ENCODE results near the gene NOS1AP.

NOS1AP gene

GRCh38 chr1:162090378-162090777 is 20.9 kb downstream of the NOS1AP start:
- no peak for DNase-seq (ENCODE audit: low read depth)

DNA sequence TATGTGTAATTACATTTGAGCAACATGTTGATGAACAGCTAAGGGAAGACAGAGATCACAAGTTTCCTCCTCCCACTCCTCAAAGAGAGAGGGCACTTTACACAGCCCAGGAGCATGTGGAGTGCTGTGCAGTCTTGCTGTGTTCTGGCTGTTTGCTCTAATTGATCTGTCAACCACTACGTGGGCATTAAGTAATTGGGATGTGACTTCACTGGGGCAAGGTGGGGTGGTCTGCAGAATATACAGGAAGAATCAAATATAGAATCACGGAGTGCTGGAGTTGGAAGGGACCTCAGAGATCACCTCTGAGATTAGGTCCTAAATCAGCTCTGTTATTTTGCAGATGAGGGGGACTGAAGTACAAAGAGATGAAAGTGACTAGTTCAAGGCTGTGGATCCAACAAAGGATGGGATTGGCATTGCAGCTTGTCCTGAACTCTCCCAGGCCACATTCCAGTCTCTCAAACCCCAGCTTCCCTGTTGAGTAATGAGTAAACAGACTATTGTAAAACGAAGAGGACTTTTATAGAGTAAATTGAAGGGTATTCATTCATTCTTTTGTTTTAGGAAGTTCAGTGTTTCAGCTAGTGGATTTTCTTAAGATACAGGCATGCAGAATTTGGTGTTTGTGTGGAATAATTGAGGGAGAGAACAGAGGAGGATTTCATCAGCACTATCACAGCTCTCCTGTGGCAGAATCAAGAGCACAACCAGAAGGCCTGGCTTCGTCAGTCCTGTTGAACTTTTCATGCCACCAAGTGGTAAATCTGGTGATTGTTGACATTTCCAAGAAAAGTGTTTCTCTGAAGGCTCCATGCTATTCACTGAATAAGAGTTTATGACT is 22.4 kb downstream of the NOS1AP start:
- no peak for DNase-seq (ENCODE audit: low read depth)

DNA sequence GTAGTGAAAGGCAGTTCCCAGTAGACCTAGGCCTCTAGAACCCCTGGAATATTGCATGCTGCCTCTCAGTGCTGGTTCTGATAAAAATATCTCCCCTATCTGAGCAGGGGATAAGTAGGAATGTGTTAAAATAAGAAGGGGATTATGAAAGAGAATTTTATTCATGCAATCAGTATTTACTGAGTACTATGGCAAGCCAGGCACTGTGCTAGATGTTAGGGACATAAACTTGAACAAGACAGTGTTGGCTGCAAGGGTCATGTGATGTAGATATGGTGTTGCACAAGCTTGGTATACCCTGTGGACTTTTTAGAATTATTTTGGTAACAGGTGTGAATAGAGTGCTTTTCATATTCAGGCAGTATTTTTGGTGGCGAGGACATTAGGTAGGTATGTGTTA is 23.6 kb downstream of the NOS1AP start:
- no peak for DNase-seq (ENCODE audit: low read depth)

DNA sequence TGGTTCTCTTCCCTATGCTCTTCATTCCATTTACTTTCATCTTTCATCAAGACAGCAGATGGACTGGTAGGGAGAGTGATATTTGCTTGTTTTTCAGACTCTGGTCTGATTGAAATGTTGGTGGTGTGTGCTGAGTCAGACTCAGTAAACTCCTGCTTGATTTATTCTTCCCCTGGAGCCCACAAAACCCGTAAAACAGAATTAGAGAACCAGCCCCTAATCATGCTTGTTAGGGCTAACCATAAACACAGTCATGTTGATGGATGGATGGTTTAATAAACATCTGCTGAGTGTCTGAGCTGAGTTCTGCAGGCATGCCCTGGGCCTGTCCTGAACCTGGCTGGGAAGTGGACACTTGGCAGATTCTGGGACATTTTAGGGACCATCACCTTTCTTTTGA is 24.8 kb downstream of the NOS1AP start:
- DNase-seq (ENCODE audit: low read depth) = peak; percentile 22

DNA sequence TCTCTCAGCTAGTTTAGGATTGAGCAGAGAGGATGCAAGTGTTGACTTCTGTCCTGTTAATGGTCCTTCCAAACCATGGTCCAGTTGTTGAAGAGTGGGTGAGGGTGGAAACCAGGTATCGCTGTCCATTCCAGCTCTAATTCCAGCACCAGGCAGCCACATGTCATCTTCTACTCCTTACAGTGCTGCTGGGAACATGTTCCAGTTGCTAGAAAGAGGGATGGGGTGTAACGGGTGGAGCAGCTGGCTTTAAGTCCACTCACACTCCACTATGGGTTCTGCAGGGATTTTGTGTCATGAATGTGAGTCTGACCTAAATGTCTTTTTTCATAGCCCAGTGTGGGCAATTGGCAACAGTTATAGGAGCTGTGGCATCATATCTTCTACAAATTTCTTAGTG is 25.2 kb downstream of the NOS1AP start:
- no peak for DNase-seq (ENCODE audit: low read depth)

- DNase-seq (ENCODE audit: low read depth) = no peak
Measured at GRCh38 chr1:162107911-162108310, 38.4 kb downstream of the NOS1AP start.

DNA sequence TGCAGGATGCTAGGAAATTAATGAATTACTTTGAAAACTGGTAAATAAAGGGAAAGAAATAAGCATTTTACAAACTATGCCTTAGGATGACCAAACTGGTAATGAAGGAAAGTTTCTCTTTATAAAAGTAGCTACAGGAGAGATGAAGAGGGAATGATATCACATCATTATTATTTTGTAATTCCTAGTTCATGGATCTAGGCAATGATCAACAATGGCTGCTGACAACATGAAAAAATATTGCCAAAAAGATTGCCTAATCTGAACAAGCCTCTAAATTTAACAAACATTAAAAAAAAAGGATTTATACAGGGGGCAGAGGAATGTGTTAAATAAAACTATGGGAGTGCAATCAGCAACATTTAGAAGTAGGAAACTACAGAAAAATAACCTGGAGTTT is 38.9 kb downstream of the NOS1AP start:
- DNase-seq (ENCODE audit: low read depth) = no peak

DNA sequence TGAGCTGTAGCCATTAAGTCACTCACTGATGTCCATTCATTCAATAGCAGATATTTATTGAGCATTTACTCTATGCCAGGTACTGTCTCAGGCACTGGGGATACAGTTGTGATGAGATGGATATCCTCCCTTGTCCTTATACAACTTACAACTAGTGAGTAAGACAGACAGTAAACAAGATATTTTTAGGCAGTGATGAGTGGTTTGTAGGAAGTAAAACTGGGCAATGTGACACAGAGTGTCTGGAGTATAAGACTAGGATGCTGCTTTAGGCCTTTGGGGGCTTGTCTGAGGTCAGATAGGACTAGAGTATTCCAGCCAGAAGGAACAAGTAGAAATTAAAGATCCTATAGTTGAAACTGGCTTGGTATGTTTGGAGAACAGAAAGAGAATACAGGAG is 41.4 kb downstream of the NOS1AP start:
- DNase-seq (ENCODE audit: low read depth) = no peak

GRCh38 chr1:162111572-162111971 is 42.1 kb downstream of the NOS1AP start:
- no peak for DNase-seq (ENCODE audit: low read depth)

DNA sequence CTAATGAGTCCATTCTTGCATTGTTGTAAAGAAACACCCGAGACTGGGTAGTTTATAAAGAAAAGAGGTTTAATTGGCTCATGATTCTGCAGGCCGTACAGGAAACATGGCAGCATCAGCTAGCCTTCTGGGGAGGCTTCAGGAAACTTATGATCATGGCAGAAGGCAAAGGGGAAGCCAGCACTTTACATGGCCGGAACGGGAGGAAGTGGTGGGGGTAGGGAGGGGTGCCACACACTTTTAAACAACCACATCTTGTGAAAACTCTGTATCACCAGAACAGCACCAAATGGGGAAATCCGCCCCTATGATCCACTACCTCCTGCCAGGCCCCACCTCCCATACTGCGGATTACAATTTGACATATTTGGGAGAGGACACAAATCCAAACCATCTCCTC is 43.9 kb downstream of the NOS1AP start:
- no peak for DNase-seq (ENCODE audit: low read depth)

- no peak for DNase-seq (ENCODE audit: low read depth)
Measured at GRCh38 chr1:162117039-162117774, 47.7 kb downstream of the NOS1AP start.

DNA sequence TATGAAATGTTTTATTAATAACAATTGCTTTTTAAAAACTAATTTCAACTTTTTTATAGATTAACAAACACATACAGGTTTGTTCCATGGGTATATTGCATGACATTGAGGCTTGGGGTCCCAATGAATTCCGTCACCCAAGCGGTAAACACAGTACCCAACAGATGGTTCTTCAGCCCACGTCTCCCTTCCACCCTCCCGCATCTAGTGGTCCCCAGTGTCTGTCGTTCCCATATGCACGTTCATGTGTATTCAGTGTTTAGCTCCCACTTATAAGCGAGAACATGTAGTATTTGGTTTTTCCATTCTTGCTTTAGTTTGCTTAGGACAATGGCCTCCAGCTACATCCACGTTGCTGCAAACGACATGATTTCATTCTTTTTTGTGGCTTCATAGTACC is 48.6 kb downstream of the NOS1AP start:
- DNase-seq (ENCODE audit: low read depth) = no peak

- DNase-seq (ENCODE audit: low read depth) = no peak
Measured at GRCh38 chr1:162128693-162129356, 59.3 kb downstream of the NOS1AP start.

DNA sequence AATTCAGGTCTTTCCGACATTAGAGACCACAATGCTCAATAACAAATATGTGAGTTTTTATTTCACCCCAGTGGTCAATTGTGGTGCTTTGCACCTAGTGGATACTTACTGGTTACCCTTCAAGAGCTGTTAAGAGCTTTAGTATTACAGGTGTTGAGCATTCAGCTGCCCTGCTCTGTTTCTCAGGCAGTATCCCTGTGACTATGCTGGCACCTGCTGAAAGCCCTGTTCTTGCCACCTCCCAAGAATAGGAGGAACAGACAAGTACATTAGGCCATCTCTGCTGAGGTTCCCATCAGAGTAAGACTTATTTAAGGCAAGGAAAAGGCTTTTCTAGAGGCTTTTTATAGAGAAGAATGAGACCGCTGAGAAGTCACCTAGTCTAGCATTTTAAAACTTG is 60.8 kb downstream of the NOS1AP start:
- no peak for DNase-seq (ENCODE audit: low read depth)

DNA sequence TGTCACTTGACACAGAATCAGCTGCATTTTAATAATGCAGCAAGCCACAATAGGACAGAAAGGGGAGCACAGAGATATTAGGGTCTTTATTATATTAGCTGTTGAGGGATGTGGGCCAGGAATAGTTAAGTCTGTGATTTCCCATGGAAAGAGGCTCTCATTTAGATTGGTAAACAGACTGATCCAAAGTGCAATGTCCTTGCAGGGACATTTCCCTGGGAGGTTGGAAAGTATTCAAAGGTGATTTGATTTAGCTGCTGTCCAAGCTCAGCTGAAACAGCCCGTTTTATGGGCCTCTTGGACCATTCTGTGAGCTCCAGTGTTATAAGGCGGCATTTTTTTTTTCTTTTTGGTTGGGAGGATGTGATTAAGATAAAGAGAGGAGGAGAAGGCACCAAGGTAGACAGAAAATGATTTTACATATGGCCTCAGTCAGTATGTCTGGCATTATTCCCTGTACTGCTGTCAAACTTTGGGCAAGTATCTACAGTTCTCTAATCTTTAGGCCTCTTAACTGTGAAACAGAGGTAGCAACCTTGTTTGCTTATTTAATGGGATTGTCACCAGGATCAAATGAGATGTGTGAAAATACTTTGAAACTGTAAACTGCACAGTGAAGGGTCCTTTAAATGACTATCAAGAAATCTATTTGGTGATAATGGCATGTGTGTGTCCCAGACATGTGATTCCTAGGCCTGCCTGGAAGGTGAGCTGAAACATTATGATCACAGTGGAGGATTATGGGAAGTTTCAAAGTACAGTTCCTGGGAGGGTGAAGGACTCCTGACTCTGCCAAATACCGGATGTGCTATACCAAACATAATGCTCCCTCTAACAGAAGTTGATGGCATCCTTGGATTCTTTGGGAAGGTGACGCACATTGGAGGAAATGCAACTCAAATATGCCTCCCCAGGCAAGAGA is 62.2 kb downstream of the NOS1AP start:
- DNase-seq (ENCODE audit: low read depth) = no peak

DNA sequence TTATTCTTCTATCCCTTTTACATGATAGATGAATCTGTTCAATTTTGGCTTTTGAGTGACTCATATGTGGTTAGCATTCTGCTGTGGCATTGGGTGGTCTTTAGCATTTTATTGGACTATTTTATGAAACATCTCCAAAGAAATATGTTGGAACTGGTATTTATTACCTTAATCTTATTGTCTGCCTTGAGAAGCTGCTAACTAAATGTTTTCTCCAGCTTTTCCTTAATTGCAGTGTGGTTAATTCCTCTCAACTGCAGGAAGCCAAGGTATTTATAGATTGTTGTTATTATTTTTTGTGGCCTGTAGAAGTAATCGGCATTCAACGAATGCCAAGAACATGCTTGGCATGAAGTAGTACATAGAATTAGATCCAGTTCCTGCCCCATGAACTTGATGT is 64.1 kb downstream of the NOS1AP start:
- peak; percentile 58 for DNase-seq (ENCODE audit: low read depth)

- no peak for DNase-seq (ENCODE audit: low read depth)
Measured at GRCh38 chr1:162134646-162135045, 65.2 kb downstream of the NOS1AP start.

GRCh38 chr1:162135271-162135775 is 65.8 kb downstream of the NOS1AP start:
- DNase-seq (ENCODE audit: low read depth) = no peak

- peak; percentile 51 for DNase-seq (ENCODE audit: low read depth)
Measured at GRCh38 chr1:162136760-162137159, 67.3 kb downstream of the NOS1AP start.

GRCh38 chr1:162137179-162137960 is 67.9 kb downstream of the NOS1AP start:
- no peak for DNase-seq (ENCODE audit: low read depth)

DNA sequence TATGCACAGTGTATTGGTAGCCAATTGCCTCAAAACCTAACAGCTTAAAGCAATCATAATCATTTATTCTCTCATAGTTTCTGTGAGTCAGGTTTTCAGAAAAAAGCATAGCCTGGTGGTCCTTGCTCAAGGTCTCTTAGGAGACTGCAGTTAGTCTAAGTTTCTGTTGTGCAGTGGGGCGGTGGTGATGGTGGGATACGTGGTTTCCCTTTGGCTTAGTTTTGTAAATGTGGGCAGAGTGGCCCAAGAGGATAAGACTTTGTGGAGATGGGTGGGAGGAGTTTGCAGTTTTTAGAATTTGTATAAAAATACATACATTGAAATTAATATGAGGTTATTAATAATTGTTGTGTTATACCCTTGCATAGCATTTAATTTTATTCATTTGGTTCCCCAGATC is 68.6 kb downstream of the NOS1AP start:
- no peak for DNase-seq (ENCODE audit: low read depth)

Measured in GM04503 (cell line).